Measurements from ENCODE around the gene FUT2. TPM values are rescaled to one million over a fixed set of nuclear protein-coding genes. Genes with fewer than 3 reads are reported as not detected.
A peak's percentile ranks its signal among the peaks of the same experiment; 100 is the strongest.

Gene FUT2
- polyA plus RNA-seq, 2 of the 4 experiments (the other 2 are of a cell fraction) = not detected

GRCh38 chr19:48660852-48661710 is 34.7 kb upstream of the FUT2 start (continued):
- no peak for TF ChIP-seq PBX3 (IDR thresholded peaks at IDR 0.05)
- TF ChIP-seq RCOR1 (IDR thresholded peaks at IDR 0.05; ENCODE audit: low read depth, low read length) = no peak
- no peak for TF ChIP-seq NR3C1 (IDR thresholded peaks at IDR 0.05)
- TF ChIP-seq FOSL2 (IDR thresholded peaks at IDR 0.05) = no peak
- peak; percentile 83 for TF ChIP-seq FOSL2 (CRISPR knock-in tag; IDR thresholded peaks at IDR 0.05)
- TF ChIP-seq MAX (IDR thresholded peaks at IDR 0.05) = peak; percentile 95
- TF ChIP-seq BHLHE40 (IDR thresholded peaks at IDR 0.05; ENCODE audit: low read depth, low read length) = no peak

- Histone ChIP-seq H3K4me3 (no peak overlapping the region), H3K27ac (no peak overlapping the region), H3K4me1 (no peaks in the 10 kb centered on the region), H3K9me3 (no peaks in the 10 kb centered on the region), H3K4me2 (no peak overlapping the region)
- 92% methylated on average over 36 of the region's 50 CpGs for WGBS (ENCODE audit: missing lambda C conversion rate)
- DNase-seq (ENCODE audit: low read depth in 1 of 2, low spot score in 1 of 2) (no peak), FAIRE-seq (no peak), ATAC-seq (no peak)
- POLR2A ChIA-PET = no interaction called here
- TF ChIP-seq NR3C1 (IDR thresholded peaks at IDR 0.05) = no peak
- TF ChIP-seq HES2 (IDR thresholded peaks at IDR 0.05) = no peak
- no peak for TF ChIP-seq USF2 (IDR thresholded peaks at IDR 0.05)
- no peak for TF ChIP-seq CTCF (IDR thresholded peaks at IDR 0.05)
- no peak for TF ChIP-seq RFX5 (IDR thresholded peaks at IDR 0.05)
- TF ChIP-seq PHF8 (IDR thresholded peaks at IDR 0.05; ENCODE audit: borderline replicate concordance, low read depth) = no peak
- TF ChIP-seq FOXS1 (CRISPR knock-in tag; IDR thresholded peaks at IDR 0.05) = no peak
- no peak for TF ChIP-seq TFCP2L1 (CRISPR knock-in tag; IDR thresholded peaks at IDR 0.05)
- TF ChIP-seq HOXB5 (CRISPR knock-in tag; IDR thresholded peaks at IDR 0.05) = no peak
- TF ChIP-seq POLR2AphosphoS2 (conservative IDR thresholded peaks at IDR 0.05; ENCODE audit: low read length) = no peak
- no peak for TF ChIP-seq ELK1 (IDR thresholded peaks at IDR 0.05; ENCODE audit: low read depth, low read length)
- TF ChIP-seq ZC3H11A (IDR thresholded peaks at IDR 0.05) = no peak
- TF ChIP-seq CBX2 (IDR thresholded peaks at IDR 0.05; ENCODE audit: borderline replicate concordance, low read depth) = no peak
- CTCF ChIA-PET = interaction anchor here (1.0 to 7.8 kb wide), 3 partner anchors 9 to 16 kb away, joined by 3 to 68 read pairs (median 6); no protein-coding TSS in a partner anchor
These were observed 34.1 kb upstream of the FUT2 start for GRCh38 chr19:48661711-48662090.

- Histone ChIP-seq H3K27ac (no peak overlapping the region), H3K4me1 (no peaks in the 10 kb centered on the region), H3K9me3 (no peaks in the 10 kb centered on the region), H3K4me3 (no peak overlapping the region), H3K4me2 (no peak overlapping the region)
- ATAC-seq (no peak), FAIRE-seq (no peak), DNase-seq (ENCODE audit: low read depth in 1 of 2, low spot score in 1 of 2) (no peak)
- POLR2A ChIA-PET = no interaction called here
- CTCF ChIA-PET = interaction anchor here (0.6 to 7.8 kb wide), 3 partner anchors 12 to 18 kb away, joined by 3 to 68 read pairs (median 8); partner anchors contain the start of gene CA11
- WGBS (ENCODE audit: missing lambda C conversion rate) = 79% methylated on average over 4 of the region's 4 CpGs
- no peak for TF ChIP-seq PBX3 (IDR thresholded peaks at IDR 0.05)
- TF ChIP-seq POLR2A (IDR thresholded peaks at IDR 0.05; ENCODE audit: low read length) = no peak
- no peak for TF ChIP-seq ZC3H11A (IDR thresholded peaks at IDR 0.05)
- no peak for TF ChIP-seq E2F6 (IDR thresholded peaks at IDR 0.05; ENCODE audit: borderline replicate concordance, low read depth)
- TF ChIP-seq RARB (CRISPR knock-in tag; IDR thresholded peaks at IDR 0.05) = no peak
- TF ChIP-seq FOXS1 (CRISPR knock-in tag; IDR thresholded peaks at IDR 0.05) = no peak
- TF ChIP-seq RNF2 (IDR thresholded peaks at IDR 0.05; ENCODE audit: borderline replicate concordance, low read depth) = no peak
- TF ChIP-seq HEYL (CRISPR knock-in tag; IDR thresholded peaks at IDR 0.05) = no peak
- no peak for TF ChIP-seq ZFP36 (IDR thresholded peaks at IDR 0.05; ENCODE audit: borderline replicate concordance, partially characterized antibody)
- no peak for TF ChIP-seq RCOR1 (IDR thresholded peaks at IDR 0.05; ENCODE audit: low read depth, low read length)
- no peak for TF ChIP-seq GATA3 (IDR thresholded peaks at IDR 0.05; ENCODE audit: borderline replicate concordance)
- no peak for TF ChIP-seq MYC (IDR thresholded peaks at IDR 0.05; ENCODE audit: borderline replicate concordance, low read length)
- no peak for TF ChIP-seq JUNB (IDR thresholded peaks at IDR 0.05)
- TF ChIP-seq RAD21 (conservative IDR thresholded peaks at IDR 0.05 in 1 of 2, IDR thresholded peaks at IDR 0.05 in 1 of 2) = no peak
These were observed 32.1 kb upstream of the FUT2 start for GRCh38 chr19:48663667-48664066.

Measured in A549 (cell line).